Fibroblast of skin of right quadriceps (primary cell): ENCODE results near the gene FADS6.
A peak's percentile ranks its signal among the peaks of the same experiment; 100 is the strongest.
"Not testable (repeated sequence)": the region's sequence is repeated elsewhere in the genome, so short reads cannot be mapped to it uniquely, and the experiment has no call there.

Experiments
- DNase-seq: peaks from one replicate; pipeline ENCODE4 v3.0.0-alpha.2; 2013

Gene FADS6

DNA sequence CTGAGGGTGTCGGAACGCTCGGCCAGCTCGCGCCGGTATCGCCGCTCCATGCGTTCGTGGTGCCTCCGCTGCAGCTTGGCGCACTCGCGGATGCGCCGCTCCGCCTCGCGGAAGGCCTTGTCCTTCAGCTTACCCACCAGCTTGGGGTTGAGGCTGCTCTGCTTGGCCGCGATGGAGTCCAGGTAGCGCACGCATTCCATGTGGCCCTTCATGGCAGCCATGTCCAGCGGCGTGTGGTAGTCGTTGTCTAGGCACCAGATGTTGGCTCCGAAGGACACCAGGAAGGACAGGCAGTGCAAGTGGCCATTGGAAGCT, 26.8 kb upstream of the FADS6 start:
- DNase-seq: no peak

DNA sequence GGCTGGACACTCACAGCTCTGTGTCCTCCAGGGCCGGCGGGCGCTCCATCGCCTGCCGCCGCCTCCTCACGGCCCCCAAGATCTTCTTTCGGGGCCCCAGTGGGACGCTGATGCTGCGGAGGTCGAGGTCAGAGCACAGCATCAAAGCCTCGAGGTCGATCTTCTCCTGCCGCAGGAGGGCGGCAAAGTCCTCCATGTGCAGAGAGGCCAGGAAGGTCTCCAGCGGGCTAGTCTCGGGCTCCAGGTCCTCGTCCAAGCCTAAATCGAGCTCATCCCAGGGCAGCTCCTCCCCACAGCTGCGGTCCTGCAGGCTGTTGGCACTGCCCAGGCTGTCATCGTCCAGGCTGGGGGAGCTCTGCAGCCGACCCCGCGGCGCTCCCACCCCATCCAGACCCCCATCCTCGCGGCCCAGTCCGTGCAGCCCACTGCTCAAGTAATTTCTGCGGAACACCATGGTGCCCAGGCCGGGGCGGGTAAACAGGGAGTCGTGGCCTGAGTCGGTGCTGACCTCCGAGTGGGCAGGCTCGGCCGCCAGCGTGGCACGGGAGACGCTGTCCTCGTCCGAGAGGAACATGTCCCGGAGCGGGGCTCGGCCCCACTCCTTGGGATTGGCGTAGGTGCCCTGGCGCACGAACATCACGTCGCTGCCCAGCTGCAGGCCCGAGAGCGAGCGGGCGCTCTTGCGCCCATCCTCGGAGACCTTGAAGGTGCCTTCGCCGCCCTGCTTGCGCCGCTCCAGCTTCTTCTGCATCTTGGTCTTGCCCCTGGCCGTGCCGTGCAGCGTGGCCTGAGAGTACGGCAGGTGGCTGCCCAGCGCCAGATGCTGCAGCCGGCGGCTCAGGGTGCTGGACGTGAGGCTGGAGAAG, 26.2 kb upstream of the FADS6 start:
- no peak for DNase-seq

DNA sequence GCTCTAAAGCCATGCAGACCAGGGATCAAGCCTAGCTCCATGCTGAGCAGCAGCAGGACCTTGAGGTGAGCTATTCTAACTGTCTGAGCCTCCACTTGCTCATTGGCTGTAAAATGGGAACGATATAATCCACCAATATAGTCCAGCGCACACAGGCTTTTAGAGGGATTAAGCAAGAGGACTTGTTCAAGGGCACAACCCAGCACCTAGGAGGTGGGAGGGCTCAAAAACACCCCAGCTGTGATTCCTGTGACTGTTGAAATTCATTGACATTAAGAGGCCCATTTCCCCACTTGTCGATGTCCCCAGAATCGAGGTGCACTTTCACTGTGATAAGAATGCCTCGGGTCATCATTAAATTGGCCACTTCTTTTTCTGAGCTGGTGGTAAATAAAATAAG, 25.5 kb upstream of the FADS6 start:
- DNase-seq: no peak

DNA sequence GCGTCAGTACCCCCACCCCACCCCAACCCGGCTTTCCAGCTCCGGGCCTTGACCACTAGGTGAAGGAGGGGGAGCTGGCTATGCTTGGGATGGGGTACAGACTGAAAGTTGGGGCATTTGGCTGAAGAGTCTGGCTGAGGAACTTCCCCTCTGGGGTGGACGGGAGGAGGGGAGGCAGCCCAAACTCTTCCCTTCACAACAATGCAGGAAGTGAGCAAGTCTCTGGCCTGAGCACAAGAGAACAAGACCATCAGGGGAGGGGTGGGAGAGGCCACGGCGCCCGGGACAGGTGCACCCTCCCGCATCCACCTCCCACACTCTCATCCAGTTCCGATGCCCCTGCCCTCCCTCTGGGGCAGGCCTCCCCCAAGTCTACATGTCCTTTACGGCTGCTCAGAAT, 24.0 kb upstream of the FADS6 start:
- no peak for DNase-seq

DNA sequence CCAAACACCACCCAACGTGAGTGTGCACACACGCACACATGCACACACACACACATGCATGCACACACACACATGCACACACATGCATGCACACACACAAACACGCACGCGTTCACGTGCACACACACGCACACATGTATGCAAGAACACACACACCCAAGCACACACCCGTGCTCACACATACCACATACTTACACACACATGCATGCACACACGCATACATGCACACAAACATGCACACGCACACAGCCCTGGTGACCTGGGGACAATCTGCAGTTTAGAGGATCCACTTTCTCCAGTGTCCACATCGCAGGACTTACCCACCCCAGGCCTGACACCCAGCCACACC, 23.4 kb upstream of the FADS6 start:
- DNase-seq: no peak

DNA sequence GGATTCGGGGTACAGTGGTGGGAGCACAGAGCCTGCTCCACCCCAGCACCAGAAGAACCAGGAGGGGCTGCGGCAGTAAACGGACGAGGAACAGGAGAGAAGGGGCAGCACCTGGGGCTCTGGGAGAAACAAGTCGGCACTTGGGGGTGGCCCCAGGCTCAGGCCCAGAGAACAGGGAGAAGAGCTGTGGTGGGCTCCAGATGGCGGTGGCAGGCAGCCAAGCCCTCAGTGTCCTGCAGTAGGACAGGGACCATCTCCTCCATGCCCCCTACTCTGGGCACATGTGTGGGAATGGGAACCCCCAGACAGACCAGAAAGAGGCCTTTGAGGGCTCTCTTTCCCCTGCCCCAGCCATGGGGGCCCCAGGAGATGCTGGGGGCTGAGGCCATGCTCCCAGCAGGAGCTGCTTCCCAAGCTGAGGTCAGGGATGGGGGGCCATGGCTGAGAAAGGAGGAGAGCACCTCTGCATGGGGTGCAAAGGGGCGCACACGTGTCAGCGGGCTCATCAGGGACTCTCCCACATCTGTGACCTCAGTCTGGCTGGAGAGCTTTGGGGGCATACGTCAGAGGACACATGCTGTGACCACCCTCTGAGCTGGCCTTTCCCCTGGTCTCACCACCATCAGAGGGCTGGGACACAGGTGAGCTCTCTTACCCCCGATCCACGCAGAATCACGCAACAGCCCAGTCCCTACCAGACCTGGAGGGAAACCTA, 22.9 kb upstream of the FADS6 start:
- DNase-seq: no peak

DNA sequence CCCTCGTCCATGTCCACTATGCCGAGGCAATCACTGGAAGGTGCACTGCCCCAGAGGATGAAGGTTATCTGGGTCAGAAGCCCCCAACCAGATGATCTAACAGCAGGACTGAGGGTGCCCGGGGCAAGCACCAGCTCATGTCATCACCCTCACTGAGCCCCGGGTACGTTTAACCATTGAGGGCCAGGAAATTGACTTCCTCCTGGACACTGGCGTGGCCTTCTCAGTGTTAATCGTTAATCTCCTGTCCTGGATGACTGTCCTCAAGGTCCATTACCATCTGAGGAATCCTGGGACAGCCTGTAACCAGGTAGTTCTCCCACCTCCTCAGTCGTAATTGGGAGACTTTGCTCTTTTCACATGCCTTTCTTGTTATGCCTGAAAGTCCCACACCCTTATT, 18.0 kb upstream of the FADS6 start:
- not testable (repeated sequence) for DNase-seq

DNA sequence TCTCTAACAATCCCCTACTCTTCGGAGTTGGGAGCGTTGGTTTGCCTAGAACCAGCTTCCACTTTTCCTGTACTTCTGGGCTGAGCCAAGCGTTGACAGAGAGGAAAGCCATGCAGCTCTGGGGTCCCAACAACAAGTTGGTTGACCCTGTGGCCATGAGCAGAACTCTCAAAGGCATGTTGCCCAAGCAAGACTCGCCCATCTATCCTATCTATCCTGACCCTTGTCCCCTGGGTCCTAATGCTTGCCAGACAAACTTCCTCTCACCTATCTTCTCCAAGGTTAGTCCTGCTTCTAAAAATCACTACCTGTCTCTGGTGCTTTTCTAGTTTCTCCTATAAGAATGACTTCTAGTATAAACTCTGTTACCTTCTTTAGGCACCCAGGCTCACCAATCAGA, 15.7 kb upstream of the FADS6 start:
- DNase-seq: not testable (repeated sequence)

DNA sequence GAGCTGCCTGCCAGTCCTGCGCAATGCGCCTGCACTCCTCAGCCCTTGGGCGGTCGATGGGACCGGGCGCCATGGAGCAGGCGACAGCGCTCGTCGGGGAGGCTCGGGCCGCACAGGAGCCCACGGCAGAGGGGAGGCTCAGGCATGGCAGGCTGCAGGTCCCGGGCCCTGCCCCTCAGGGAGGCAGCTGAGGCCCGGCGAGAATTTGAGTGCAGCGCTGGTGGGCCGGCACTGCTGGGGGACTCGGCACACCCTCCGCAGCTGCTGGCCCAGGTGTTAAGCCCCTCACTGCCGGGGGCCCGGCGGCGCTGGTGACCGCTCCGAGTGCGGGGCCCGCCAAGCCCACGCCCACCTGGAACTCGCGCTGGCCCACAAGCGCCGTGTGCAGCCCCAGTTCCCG, 13.6 kb upstream of the FADS6 start:
- no peak for DNase-seq

DNA sequence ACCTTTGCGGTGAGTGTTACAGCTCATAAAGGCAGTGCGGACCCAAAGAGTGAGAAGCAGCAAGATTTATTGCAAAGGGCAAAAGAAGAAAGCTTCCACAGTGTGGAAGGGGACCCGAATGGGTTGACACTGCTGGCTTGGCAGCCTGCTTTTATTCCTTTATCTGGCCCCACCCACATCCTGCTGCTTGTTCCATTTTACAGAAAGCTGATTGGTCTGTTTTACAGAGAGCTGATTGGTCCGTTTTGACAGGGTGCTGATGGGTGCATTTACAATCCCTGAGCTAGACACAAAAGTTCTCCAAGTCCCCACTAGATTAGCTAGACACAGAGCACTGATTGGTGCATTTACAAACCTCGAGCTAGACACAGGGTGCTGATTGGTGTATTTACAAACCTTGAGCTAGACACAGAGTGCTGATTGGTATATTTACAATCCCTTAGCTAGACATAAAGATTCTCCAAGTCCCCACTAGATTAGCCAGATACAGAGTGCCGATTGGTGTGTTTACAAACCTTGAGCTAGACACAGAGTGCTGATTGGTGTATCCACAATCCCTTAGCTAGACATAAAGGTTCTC, 12.9 kb upstream of the FADS6 start:
- not testable (repeated sequence) for DNase-seq

DNA sequence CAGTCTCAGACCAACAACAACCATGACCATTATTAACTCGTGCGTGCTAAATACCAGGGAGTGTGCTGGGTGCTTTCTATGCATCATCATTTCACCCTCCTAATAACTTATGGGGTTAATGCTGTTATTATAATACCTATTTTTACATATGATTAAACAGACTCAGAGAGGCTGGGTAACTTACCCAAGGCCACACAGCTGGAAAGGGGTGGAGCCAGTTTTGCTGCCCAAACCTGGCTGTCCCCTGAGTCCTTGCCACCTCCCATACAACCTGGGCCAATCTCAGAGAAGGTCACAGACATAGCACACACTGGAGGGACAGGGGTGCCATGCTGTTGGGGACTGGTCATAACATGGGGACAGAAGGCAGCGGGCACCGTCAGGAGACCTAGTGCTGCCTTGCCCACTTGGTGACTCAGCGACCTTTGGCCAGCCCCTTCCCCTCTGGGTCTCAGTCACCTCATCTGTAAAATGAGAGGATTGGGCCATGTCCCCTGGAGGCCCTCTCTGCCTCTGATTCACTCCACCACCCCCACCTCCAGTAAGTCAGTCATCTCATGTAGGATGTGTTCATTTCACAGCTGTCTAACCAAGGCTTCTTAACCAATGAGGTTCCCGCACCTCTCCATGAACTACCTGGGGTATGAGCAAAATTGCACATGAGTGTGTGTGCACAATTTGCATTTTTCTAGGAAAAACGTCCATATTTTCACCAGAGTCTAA, 11.4 kb upstream of the FADS6 start:
- DNase-seq: no peak

DNA sequence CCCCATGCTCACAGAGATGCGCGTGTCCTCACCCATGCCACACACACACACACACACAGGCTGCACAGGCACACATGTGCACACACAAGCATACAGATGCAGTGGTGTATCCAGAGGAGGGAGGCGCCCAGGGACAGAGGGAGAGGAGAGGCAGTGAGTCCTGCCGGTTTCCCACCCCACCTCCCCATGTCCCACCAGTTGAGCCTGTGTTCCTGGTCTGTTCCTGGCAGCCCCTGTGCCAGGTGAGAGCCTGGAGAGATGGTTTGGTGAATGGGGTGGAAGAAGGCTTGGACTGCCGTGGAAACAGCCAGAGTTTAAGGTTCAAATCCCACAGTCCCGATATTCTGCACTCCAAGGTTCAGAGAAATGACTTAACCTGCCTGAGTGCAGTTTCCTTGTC, 10.2 kb upstream of the FADS6 start:
- no peak for DNase-seq

DNA sequence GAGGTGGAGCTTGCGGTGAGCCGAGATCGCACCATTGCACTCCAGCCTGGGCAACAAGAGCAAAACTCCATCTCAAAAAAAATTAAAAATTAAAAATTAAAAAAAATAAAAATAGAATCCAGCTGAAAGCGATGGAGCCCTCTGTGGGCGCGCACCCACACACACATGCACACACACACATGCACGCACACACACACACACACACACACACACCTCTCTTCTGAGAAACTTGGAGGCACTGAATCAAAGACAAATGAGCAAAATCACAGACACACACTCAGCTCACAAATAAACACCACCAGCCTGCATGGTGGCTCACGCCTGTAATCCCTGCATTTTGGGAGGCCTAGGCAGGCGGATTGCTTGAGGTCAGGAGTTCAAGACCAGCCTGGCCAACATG, 9.6 kb upstream of the FADS6 start:
- no peak for DNase-seq

DNA sequence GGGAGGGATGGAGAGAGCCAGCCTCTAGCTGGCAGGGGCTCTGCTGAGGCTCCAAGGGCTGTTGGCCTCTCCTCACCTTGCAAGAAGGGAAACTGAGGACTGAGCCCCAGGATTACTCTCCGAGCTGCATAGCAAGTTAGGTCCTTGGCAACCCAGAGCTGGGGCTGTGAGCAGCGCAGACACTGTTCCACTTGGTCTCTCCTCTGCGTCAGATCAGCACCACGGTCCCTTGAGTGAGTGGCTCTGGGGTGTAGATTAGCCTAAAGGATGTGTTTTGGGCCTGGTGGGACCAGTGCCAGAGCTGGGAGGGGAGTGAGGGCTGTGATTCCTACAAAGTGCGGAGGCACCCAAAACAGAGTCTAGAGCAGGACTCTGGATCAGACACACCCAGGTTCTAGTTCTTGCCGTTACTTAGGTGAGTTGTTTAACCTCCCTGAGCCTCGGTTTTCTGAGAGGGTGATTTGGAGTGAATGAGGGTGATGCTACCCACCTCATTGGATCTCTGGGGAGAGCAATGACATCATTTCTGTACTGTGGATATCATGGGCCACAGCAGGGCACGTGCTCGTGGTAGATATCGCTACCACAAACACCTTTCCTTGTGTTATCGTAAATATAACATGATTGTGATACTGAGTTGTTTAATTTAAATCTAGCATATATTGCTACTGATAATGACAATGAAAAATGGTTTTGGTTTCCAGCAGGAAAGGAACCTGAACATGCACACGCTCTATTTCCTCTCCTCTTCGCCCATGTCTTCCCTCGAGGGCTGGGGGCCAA, 8.1 kb upstream of the FADS6 start:
- no peak for DNase-seq

DNA sequence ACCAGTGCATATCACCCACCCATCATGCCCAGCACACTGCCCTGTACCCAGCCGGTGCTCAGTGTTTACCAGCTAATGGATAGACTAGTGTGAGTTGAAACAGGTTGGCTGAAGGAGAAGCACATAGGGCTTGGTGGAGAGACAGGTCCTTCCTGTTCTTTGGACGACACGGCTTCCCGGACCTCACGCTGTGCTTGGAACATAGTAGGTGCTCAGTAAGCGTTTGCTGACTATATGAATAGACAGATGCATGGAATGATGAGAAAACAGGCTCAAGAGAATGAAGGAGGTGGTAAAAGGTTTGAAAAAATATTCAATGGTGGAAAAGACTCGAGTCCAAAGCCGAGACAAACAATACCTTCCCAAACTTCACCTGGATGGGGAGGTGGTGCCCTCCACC, 6.8 kb upstream of the FADS6 start:
- DNase-seq: no peak

DNA sequence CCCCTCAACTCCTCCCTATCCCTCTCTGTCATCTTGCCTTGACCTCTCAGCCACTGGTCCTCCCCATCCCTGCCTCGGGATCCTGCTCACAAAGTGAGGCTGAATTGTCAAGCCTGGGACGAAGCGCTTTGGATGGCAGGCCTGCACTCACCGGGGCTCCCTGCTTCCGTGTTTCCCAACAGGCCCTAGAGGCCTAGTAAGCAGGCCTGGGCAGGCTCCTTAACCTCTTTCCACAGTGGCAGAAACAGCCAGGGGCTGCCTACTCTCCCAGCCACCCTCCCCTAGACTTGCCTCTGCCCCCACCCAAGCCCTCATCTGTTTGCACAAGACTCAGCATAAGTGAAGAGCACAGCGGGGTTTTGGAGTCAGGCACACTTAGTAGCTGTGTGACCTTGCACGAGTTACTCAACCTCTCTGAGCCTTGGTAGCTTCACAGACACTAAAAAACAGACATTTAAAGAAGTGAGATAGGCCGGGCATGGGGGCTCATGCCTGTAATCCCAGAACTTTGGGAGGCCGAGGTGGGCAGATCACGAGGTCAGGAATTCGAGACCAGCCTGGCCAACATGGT, 5.0 kb upstream of the FADS6 start:
- DNase-seq: no peak

DNA sequence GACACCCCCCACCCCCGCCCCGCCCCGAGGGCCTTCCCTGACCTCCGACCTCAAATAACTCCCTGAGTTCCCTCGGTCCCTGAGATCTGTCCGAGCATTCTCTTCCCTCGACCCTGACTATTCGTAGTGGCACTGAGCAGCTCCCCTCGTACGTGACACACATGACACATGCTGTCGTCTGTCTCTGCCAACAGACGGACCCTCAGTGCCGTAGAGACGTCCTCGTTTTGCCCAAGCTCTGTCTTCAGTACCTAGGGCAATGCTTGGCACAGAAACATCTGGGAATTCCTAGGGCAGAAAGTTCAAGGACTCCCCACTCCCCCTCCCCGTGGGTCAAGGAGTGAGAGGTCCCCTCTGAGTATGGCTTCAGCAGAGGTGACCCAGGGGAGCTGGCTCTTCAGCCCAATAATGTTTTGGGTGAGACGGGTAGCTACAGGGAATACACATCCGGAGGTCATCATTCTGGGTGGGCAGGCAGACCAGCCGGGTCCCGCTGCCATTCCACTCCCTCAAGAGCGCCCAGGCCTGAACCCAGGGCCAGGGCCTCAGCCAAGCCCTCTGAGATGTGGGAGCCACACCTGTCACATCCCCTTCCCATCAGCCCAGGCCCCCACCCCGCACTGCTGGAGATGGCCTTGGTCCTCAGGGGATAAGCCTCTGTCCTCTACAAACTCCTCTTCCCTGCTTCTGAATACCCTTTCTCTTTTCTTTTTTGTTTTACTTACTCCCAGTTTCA, 671 bp upstream of the FADS6 start:
- no peak for DNase-seq

DNA sequence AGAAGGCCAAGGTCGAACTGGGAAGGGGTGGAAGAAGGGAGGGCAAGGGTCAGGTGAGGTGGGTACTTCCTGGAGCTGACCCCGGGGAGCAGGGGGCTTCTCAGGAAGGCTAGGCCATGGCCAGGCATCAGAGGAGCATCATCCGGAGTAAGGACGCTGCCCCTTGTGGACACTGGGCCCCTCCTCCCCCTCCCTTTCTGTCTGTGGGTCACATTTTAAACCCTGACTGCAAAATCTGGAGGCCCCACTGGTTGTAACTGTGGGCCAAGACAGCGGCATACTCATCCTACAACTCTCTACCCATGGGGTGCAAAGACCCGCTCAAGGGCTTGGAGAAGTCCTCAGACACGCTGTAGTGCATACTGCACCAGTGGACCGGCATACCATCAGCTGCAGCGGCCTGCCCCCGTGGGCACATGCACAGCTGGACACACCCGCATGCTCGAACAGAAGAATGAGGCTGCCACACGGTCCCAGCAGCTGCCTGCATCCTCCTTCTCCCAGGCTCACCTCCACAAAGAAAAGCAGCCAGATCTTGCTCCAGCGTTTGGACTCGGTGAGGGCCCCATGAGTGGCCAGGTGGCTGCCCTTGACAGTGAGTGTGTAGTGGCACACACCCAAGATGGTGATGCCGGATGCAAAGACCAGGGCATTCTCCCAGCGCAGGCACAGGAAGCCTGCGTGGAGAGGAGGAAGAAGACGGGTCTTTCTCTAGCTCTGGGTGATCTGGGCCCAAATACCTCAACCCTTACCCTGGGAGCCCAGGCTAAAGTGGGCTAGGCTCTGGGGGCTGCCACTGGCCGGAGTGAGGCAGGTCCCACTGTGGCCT, 1.2 kb downstream of the FADS6 start:
- no peak for DNase-seq

DNA sequence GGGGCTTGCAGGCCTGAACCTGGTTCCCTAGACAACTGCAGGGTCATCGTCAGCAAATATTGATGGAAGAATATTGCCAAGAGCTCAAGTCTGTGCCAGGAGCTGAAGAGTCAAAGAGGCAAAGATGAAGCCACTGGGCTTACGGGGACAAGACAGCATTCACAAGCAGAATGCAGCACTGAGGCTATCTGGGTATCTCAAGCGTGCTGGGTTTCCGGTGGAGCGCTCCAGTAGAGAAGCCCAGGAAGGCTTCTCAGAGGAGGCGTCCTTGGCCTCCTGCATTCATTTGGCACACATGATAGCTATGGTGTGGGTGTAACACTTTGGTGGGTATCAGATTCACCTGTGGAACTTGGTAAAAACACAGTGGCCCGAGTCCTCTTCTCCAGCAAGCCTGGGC, 2.9 kb downstream of the FADS6 start:
- DNase-seq: no peak

DNA sequence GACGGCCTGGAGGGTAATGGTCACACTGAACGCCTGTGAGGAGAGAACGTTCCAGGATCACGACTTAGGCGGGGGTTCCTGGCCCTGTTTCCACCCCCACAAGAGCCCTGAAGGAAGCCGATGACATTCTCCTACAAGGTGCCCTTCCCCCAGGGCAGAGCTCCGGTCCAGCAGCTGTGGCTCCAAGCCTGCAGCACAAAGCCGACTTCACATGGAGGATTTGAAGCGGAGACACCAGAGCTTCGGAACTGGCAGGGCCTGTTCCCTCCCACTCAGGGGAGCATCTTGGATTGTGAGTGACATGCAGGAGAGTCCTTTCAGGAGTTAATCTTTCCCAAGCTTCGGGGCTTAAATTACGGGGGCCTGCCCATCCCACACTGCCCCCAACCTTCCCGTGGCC, 5.0 kb downstream of the FADS6 start:
- no peak for DNase-seq

DNA sequence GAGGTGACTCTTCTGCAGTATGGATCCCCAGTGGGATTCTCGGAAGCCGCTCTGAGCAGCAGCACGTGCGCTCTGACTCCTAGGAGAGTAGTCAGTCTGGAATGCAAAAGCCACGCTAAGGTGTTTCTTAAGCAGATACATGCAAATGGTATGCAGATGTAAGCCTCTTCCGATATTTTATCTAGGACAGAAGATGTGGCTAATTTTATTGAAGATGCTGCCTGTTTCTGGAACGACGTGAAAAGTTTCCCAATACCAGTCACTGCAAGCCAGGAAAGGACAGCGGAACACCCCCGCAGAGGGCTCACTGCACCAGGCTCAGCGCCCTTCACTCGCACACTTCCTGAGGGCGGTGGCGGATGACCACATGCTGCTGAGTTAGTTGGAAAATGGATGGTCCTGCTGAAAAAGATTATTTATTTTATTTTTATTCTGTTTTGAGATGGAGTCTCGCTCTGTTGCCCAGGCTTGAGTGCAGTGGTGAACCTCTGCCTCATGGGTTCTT, 10.1 kb downstream of the FADS6 start:
- peak; percentile 9 for DNase-seq
